ENCODE data around the gene BAHCC1.

BAHCC1 gene

GRCh38 chr17:81514739-81515529, 119.7 kb downstream of the BAHCC1 start:
- peak; percentile 87 for DNase-seq (ENCODE audit: low spot score)

- DNase-seq (ENCODE audit: low spot score): no peak
These were observed 120.3 kb downstream of the BAHCC1 start for GRCh38 chr17:81515530-81516041.
